Effector memory CD8-positive, alpha-beta T cell (primary cell): ENCODE results near the gene MAG.
"Not testable (repeated sequence)": the region's sequence is repeated elsewhere in the genome, so short reads cannot be mapped to it uniquely, and the experiment has no call there.

Experiments used
- ATAC-seq: fragments of 150-1000 bp; cut with Tn5 transposase; replicated peaks from 2 replicates; pipeline ENCODE4 v1.10.0; 2021; ENCODE audit warnings: mild to moderate bottlenecking, moderate library complexity
- DNase-seq, 3 experiments: peaks; one replicate each; pipeline ENCODE4 v3.0.0; 2021
- H3K27ac Mint-ChIP-seq, 2 donors: one replicate each; pipeline ENCODE4 v1.8.0; 2022; ENCODE audit warnings: mild to moderate bottlenecking in 2 of 2, mixed read lengths in 2 of 2, moderate library complexity in 2 of 2
- H3K27me3 Mint-ChIP-seq, 2 donors: one replicate each; pipeline ENCODE4 v1.8.0; 2022; ENCODE audit warnings: mixed read lengths in 2 of 2
- H3K36me3 Mint-ChIP-seq: one replicate; pipeline ENCODE4 v1.8.0; 2022; ENCODE audit warnings: mild to moderate bottlenecking, moderate library complexity, mixed read lengths; ENCODE audit not compliant: insufficient read depth
- H3K4me1 Mint-ChIP-seq, 2 donors: one replicate each; pipeline ENCODE4 v1.8.0; 2022; ENCODE audit warnings: low read depth in 2 of 2, mixed read lengths in 2 of 2
- H3K4me3 Mint-ChIP-seq, 2 donors: one replicate each; pipeline ENCODE4 v1.8.0; 2022; ENCODE audit warnings: mild to moderate bottlenecking in 2 of 2, mixed read lengths in 2 of 2, moderate library complexity in 2 of 2
- H3K9me3 Mint-ChIP-seq, 2 donors: one replicate each; pipeline ENCODE4 v1.8.0; 2022; ENCODE audit warnings: mixed read lengths in 2 of 2

The MAG gene

DNA sequence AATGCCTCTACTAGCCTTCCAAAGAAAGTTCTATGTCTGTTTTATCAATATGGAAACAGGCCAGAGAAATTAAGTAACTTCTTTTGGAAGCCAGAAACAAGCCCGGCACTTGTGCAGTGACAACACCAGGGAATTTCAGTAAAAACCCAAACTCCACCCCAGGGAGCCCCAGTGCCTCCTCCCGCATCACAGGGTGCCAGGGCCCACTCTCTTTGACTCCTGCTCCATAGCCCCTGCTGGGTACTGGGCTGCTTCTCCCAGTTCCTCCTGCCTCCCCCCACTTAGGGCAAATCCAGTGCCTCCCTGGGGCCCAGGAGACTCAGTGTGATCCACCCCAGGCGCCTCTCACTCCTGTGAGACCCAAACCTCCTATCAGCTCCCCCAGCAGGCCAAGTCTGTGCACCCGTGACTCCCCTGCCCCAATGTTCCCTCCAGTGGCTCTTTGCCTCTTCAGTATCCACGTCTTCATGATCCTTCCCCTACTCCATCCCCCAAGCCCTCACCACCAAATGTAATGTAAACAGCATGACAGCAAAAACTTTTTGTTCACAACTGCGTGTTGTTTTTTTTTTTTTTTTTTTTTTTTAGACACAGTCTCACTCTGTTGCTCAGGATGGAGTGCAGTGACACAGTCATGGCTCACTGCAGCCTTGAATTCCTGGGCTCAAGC is 64.0 kb downstream of the MAG start:
- H3K4me3 Mint-ChIP-seq, result no peak overlapping the region
- peaks cover 11 to 14% of the 10 kb centered on the region in 2 donors for H3K4me1 Mint-ChIP-seq
- no peak for ATAC-seq
- no peak for DNase-seq
- H3K27ac Mint-ChIP-seq, result peak overlapping the region in 1 of 2 donors; percentile 74
- H3K9me3 Mint-ChIP-seq, result no peaks in the 10 kb centered on the region
- H3K27me3 Mint-ChIP-seq, result peaks cover 10 to 38% of the 10 kb centered on the region in 2 donors
- H3K36me3 Mint-ChIP-seq, result no peaks in the 10 kb centered on the region

DNA sequence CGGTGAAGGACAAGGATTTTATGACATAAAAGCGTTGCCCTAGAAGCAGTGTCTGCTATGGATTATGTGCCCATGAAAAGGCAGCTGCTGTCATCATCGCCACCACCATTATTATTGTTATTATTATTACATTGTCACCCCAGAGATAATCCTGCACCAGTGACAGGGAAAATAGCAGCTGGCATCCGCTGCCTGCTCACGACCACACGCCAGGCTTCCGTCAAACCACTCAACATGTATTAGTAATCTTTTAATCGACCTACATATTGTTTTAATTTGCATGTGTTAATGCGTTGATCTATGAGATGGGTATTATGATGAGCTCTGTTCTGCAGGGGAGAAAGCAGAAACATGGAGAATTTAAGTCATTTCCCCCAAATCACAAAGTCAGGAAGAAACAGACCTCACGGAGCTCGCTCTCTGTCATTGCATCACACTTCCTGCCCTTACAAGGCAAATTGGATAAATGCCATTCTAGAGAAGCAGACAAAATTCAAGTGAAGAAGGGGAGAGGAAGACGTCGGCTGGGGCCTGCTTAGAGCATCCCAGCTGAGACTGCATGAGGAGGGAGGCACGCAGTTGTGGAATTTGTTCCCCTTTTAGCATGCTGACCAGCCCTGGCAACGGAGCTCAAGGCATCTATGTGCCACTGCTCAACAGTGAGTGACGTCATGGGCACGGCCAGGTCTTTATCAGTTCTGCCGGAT is 66.1 kb downstream of the MAG start, which contains the start of gene FFAR3:
Gene FFAR3, plus strand, starts transcription at position 594 of the 707 bp plus-strand sequence. CDS start 431 bp downstream, outside the sequence.
- Mint-ChIP-seq H3K9me3 (no peaks in the 10 kb centered on the region), H3K27me3 (peaks cover 27 to 54% of the 10 kb centered on the region in 2 donors), H3K4me1 (peaks cover 7 to 9% of the 10 kb centered on the region in 2 donors), H3K4me3 (peak within 1 kb of the TSS in 1 of 2 donors; percentile 31), H3K36me3 (no peaks in the 10 kb centered on the region), H3K27ac (no peak within 1 kb of the TSS)
- DNase-seq (no peak), ATAC-seq (no peak)

DNA sequence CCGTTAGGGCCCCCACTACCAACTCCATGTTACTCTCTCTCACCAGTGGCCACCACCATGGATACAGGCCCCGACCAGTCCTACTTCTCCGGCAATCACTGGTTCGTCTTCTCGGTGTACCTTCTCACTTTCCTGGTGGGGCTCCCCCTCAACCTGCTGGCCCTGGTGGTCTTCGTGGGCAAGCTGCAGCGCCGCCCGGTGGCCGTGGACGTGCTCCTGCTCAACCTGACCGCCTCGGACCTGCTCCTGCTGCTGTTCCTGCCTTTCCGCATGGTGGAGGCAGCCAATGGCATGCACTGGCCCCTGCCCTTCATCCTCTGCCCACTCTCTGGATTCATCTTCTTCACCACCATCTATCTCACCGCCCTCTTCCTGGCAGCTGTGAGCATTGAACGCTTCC is 66.9 kb downstream of the MAG start:
- not testable (repeated sequence) for H3K4me1 Mint-ChIP-seq, ATAC-seq, H3K36me3 Mint-ChIP-seq, DNase-seq, H3K4me3 Mint-ChIP-seq, H3K27ac Mint-ChIP-seq, H3K9me3 Mint-ChIP-seq
- H3K27me3 Mint-ChIP-seq, result peaks cover 35 to 61% of the 10 kb centered on the region in 2 donors

DNA sequence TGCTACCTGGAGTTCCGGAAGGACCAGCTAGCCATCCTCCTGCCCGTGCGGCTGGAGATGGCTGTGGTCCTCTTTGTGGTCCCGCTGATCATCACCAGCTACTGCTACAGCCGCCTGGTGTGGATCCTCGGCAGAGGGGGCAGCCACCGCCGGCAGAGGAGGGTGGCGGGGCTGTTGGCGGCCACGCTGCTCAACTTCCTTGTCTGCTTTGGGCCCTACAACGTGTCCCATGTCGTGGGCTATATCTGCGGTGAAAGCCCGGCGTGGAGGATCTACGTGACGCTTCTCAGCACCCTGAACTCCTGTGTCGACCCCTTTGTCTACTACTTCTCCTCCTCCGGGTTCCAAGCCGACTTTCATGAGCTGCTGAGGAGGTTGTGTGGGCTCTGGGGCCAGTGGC is 67.4 kb downstream of the MAG start:
- not testable (repeated sequence) for H3K36me3 Mint-ChIP-seq, H3K27ac Mint-ChIP-seq, H3K4me3 Mint-ChIP-seq, H3K9me3 Mint-ChIP-seq, ATAC-seq, DNase-seq, H3K4me1 Mint-ChIP-seq
- H3K27me3 Mint-ChIP-seq, result peaks cover 38 to 67% of the 10 kb centered on the region in 2 donors

DNA sequence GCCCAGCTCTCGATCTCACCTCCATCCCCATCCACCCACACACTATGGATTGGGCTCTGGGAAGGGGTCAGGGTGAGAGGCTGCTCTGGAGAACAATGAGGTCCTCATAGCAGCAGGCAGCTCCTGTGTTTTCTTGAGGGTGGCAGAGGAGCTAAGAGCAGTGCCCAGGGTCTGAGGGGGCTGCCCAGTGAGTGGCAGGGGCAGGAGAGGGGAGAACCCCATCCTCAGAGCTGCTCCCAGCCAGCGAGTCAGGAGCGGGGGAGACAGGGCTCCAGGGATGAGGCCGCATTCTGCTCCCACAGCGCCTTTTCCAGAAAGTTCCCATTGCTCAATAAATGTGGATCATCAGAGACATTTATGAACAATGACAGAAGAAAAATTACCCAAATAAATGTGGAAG is 68.1 kb downstream of the MAG start:
- not testable (repeated sequence) for ATAC-seq, H3K9me3 Mint-ChIP-seq, H3K4me1 Mint-ChIP-seq, DNase-seq, H3K36me3 Mint-ChIP-seq, H3K4me3 Mint-ChIP-seq, H3K27ac Mint-ChIP-seq
- H3K27me3 Mint-ChIP-seq, result peaks cover 44 to 72% of the 10 kb centered on the region in 2 donors

DNA sequence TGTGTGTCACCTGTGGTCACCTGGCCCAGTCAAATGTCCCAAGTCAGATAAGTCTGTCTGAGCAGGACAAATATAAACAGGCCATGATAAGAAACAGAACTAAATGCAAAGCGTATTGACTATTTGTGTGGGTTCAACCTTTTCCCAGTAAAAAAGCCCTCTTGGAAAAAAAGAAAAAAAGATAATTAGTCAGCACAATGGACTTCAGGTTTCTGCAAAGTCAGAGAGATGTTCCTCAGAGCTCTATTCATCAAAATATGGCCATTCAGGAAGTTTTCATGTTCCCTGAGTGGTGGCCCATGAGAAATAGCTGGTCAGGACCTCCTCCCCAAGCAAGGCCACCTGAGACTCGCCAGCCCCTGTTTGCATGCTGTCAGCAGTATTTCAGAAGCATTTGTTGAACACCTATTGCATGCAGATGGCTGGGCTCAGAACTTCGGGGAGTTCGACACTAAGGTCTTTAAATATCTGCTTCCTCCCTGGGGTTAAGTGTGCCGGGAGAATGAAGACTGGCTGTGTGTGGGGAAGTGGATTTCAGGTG is 69.0 kb downstream of the MAG start:
- peak overlapping the region; percentile 10 to 74 for H3K27ac Mint-ChIP-seq
- H3K27me3 Mint-ChIP-seq, result peaks cover 48 to 74% of the 10 kb centered on the region in 2 donors
- ATAC-seq (no peak), DNase-seq (no peak)
- peaks cover 6 to 8% of the 10 kb centered on the region in 2 donors for H3K4me1 Mint-ChIP-seq
- H3K4me3 Mint-ChIP-seq, result no peak overlapping the region
- H3K36me3 Mint-ChIP-seq, result no peaks in the 10 kb centered on the region
- no peaks in the 10 kb centered on the region for H3K9me3 Mint-ChIP-seq

DNA sequence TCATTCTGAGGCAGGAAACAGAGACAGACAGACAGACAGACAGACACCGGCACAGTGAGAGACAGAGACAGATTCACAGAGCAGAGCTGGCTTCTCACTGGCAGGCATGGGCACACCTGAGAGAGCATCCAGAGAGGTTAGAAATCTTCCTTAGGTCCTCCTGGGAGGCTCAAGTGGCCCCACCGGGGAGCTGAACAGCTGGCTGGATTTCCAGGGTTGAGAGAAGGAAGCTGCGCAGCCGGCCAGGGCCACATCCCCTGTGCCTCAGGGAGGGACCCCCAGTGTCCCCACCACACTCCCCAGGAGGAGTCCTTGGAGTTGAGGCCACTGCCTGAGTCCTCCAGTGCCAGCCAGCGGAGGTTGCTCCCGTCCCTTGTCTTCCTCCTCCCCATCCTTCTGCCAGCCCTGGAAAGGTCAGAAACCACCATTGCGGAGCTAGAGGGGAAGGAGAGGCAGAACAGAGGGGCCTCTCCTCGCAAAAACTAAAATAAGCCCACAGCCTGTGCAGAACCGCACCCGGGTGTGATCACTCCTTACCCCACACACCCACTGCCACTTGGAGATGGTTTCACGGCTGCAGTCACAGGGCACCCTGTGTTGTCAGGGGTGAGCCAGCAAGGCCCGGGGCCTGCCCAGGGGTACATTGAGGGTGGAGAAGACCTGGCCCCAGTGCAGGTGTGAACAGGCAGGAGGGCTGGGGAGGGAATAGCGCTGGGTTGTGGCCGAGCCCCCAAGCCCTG is 70.5 kb downstream of the MAG start:
- Mint-ChIP-seq H3K4me3 (no peak overlapping the region), H3K4me1 (peaks cover 0 to 7% of the 10 kb centered on the region in 2 donors), H3K9me3 (no peaks in the 10 kb centered on the region), H3K27me3 (peaks cover 56 to 69% of the 10 kb centered on the region in 2 donors), H3K36me3 (no peaks in the 10 kb centered on the region), H3K27ac (no peak overlapping the region)
- ATAC-seq (no peak), DNase-seq (no peak)

DNA sequence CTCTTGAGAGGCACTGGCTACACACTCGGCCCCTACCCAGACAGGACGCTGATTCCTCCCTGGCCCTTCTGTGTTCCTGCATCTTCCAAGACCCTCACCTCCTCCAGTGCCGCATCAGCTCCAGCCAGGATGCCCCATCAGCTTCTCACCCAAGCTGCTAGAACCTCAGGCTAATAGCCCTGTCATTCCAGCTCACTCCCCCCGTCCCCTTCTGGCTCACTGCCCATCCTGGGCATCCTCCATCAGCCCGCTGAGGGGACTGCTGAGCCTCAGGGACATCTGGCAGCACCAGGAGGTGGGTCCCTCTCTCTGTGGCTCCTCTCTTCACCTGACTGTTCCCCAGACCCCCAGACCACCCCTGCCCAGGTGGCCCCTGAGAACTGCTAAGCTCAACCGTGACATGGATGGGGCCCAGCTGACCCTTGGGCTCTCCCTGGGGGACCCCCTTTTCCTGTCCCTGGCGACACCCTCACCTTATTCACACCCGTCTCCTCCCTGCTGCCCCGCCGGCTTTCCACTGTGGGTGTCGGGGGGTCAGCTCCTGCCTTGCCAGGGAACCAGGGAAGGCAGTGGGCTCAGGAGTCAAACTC is 71.1 kb downstream of the MAG start:
- H3K36me3 Mint-ChIP-seq, result no peaks in the 10 kb centered on the region

More for the DNA sequence above, 71.1 kb downstream of the MAG start:
- DNase-seq, result no peak
- Mint-ChIP-seq H3K27me3 (peaks cover 55 to 69% of the 10 kb centered on the region in 2 donors), H3K4me1 (peaks cover 0 to 4% of the 10 kb centered on the region in 2 donors), H3K27ac (no peak overlapping the region), H3K4me3 (no peak overlapping the region), H3K9me3 (no peaks in the 10 kb centered on the region)
- no peak for ATAC-seq
